ENCODE results near the gene KRT14. TPM values are rescaled to one million over a fixed set of nuclear protein-coding genes. Genes with fewer than 3 reads are reported as not detected.

KRT14 gene
- total RNA-seq, 1 donor from 2014 or later, result 1.0 TPM

GRCh38 chr17:41599680-41600079, 13.0 kb upstream of the KRT14 start:
- Histone ChIP-seq H3K27me3 (ENCODE audit: insufficient read depth, low read length) (peaks cover 16% of the 10 kb centered on the region), H4K20me1 (ENCODE audit: insufficient read depth, low read length) (no peaks in the 10 kb centered on the region), H3K4me1 (ENCODE audit: insufficient read depth, low read length) (no peaks in the 10 kb centered on the region), H3K4me2 (ENCODE audit: low read length) (no peak overlapping the region), H3K4me3 (ENCODE audit: insufficient read depth, low read depth, low read length) (no peak overlapping the region), H3K9me3 (ENCODE audit: insufficient read depth, low read depth, low read length) (no peaks in the 10 kb centered on the region), H3K79me2 (ENCODE audit: insufficient read depth, low read length) (no peaks in the 10 kb centered on the region), H3K9ac (ENCODE audit: low read length) (no peak overlapping the region), H2AFZ (ENCODE audit: low read depth, low read length) (no peak overlapping the region), H3K27ac (ENCODE audit: low read depth, low read length) (no peak overlapping the region), H3K36me3 (ENCODE audit: insufficient read depth, low read length) (no peaks in the 10 kb centered on the region)
- Mint-ChIP-seq H3K27ac (ENCODE audit: unreplicated experiment) (no peak overlapping the region), H3K9me3 (ENCODE audit: unreplicated experiment) (no peaks in the 10 kb centered on the region), H3K4me3 (ENCODE audit: unreplicated experiment) (no peak overlapping the region), H3K27me3 (ENCODE audit: low read depth, unreplicated experiment) (peaks cover 10% of the 10 kb centered on the region), H3K4me1 (ENCODE audit: low read depth, unreplicated experiment) (no peaks in the 10 kb centered on the region), H3K36me3 (ENCODE audit: low read depth, unreplicated experiment) (no peaks in the 10 kb centered on the region)
- no peak for FAIRE-seq
- no peak for DNase-seq (ENCODE audit: low read depth)
- TF ChIP-seq EZH2 (IDR thresholded peaks at IDR 0.05; ENCODE audit: insufficient read depth, low read length), result no peak
- no peak for TF ChIP-seq CTCF (IDR thresholded peaks at IDR 0.05; ENCODE audit: insufficient read depth, low read depth, low read length)

- H3K4me3 ChIP-seq (ENCODE audit: insufficient read depth, low read depth, low read length), result no peak overlapping the region
- Mint-ChIP-seq H3K27me3 (ENCODE audit: low read depth, unreplicated experiment) (peaks cover 21% of the 10 kb centered on the region), H3K4me3 (ENCODE audit: unreplicated experiment) (no peak overlapping the region), H3K9me3 (ENCODE audit: unreplicated experiment) (no peaks in the 10 kb centered on the region), H3K36me3 (ENCODE audit: low read depth, unreplicated experiment) (peaks cover 2% of the 10 kb centered on the region), H3K4me1 (ENCODE audit: low read depth, unreplicated experiment) (no peaks in the 10 kb centered on the region), H3K27ac (ENCODE audit: unreplicated experiment) (no peak overlapping the region)
- no peak overlapping the region for H2AFZ ChIP-seq (ENCODE audit: low read depth, low read length)
- H3K4me2 ChIP-seq (ENCODE audit: low read length), result no peak overlapping the region
- no peak for DNase-seq (ENCODE audit: low read depth)
- H3K27ac ChIP-seq (ENCODE audit: low read depth, low read length), result no peak overlapping the region
- no peak for FAIRE-seq
- peaks cover 18% of the 10 kb centered on the region for H3K27me3 ChIP-seq (ENCODE audit: insufficient read depth, low read length)
- no peaks in the 10 kb centered on the region for H3K4me1 ChIP-seq (ENCODE audit: insufficient read depth, low read length)
- no peak for TF ChIP-seq CTCF (IDR thresholded peaks at IDR 0.05; ENCODE audit: insufficient read depth, low read depth, low read length)
- no peak for TF ChIP-seq EZH2 (IDR thresholded peaks at IDR 0.05; ENCODE audit: insufficient read depth, low read length)
- H3K9me3 ChIP-seq (ENCODE audit: insufficient read depth, low read depth, low read length), result no peaks in the 10 kb centered on the region
- no peaks in the 10 kb centered on the region for H3K79me2 ChIP-seq (ENCODE audit: insufficient read depth, low read length)
- H3K9ac ChIP-seq (ENCODE audit: low read length), result no peak overlapping the region
- H3K36me3 ChIP-seq (ENCODE audit: insufficient read depth, low read length), result no peaks in the 10 kb centered on the region
- H4K20me1 ChIP-seq (ENCODE audit: insufficient read depth, low read length), result no peaks in the 10 kb centered on the region
Observed at GRCh38 chr17:41595585-41595984, 8.9 kb upstream of the KRT14 start.

- Histone ChIP-seq H3K4me3 (ENCODE audit: insufficient read depth, low read depth, low read length) (no peak overlapping the region), H3K4me2 (ENCODE audit: low read length) (no peak overlapping the region), H3K79me2 (ENCODE audit: insufficient read depth, low read length) (no peaks in the 10 kb centered on the region), H3K36me3 (ENCODE audit: insufficient read depth, low read length) (no peaks in the 10 kb centered on the region), H3K4me1 (ENCODE audit: insufficient read depth, low read length) (no peaks in the 10 kb centered on the region), H3K27ac (ENCODE audit: low read depth, low read length) (no peak overlapping the region), H3K9ac (ENCODE audit: low read length) (no peak overlapping the region), H2AFZ (ENCODE audit: low read depth, low read length) (no peak overlapping the region), H3K27me3 (ENCODE audit: insufficient read depth, low read length) (peaks cover 18% of the 10 kb centered on the region), H4K20me1 (ENCODE audit: insufficient read depth, low read length) (no peaks in the 10 kb centered on the region), H3K9me3 (ENCODE audit: insufficient read depth, low read depth, low read length) (no peaks in the 10 kb centered on the region)
- peak overlapping the region; percentile 1 for H3K4me3 Mint-ChIP-seq (ENCODE audit: unreplicated experiment)
- H3K9me3 Mint-ChIP-seq (ENCODE audit: unreplicated experiment), result peaks cover 2% of the 10 kb centered on the region
- peaks cover 4% of the 10 kb centered on the region for H3K36me3 Mint-ChIP-seq (ENCODE audit: low read depth, unreplicated experiment)
- no peak for DNase-seq (ENCODE audit: low read depth)
- FAIRE-seq, result no peak
- H3K4me1 Mint-ChIP-seq (ENCODE audit: low read depth, unreplicated experiment), result no peaks in the 10 kb centered on the region
- peaks cover 22% of the 10 kb centered on the region for H3K27me3 Mint-ChIP-seq (ENCODE audit: low read depth, unreplicated experiment)
- no peak overlapping the region for H3K27ac Mint-ChIP-seq (ENCODE audit: unreplicated experiment)
- TF ChIP-seq EZH2 (IDR thresholded peaks at IDR 0.05; ENCODE audit: insufficient read depth, low read length) (no peak), CTCF (IDR thresholded peaks at IDR 0.05; ENCODE audit: insufficient read depth, low read depth, low read length) (no peak)
Observed at GRCh38 chr17:41594363-41594915, 7.7 kb upstream of the KRT14 start.

Data from astrocyte (in vitro differentiated cells and primary cell).